ENCODE results near the gene BOC.

- no peak for TF ChIP-seq CTCF (IDR thresholded peaks at IDR 0.05; ENCODE audit: control extremely low read depth in 1 of 3, insufficient read depth in 1 of 3, low read depth in 1 of 3, low read length in 3 of 3)
- TF ChIP-seq BRCA1 (IDR thresholded peaks at IDR 0.05; ENCODE audit: low read depth, low read length): no peak
- no peak for TF ChIP-seq MAX (IDR thresholded peaks at IDR 0.05)
- no peak for TF ChIP-seq RNF2 (IDR thresholded peaks at IDR 0.05; ENCODE audit: borderline replicate concordance, low read depth, low read length, missing control alignments, poor library complexity, severe bottlenecking)
- no peak for TF ChIP-seq ATF2 (IDR thresholded peaks at IDR 0.05; ENCODE audit: low read length)
- no peak for TF ChIP-seq POU5F1 (IDR thresholded peaks at IDR 0.05; ENCODE audit: low read depth, low read length)
- TF ChIP-seq CEBPB (IDR thresholded peaks at IDR 0.05; ENCODE audit: low read depth, low read length): no peak
- TF ChIP-seq TEAD4 (IDR thresholded peaks at IDR 0.05; ENCODE audit: low read depth, low read length): no peak
- TF ChIP-seq RFX5 (IDR thresholded peaks at IDR 0.05; ENCODE audit: borderline replicate concordance, low read depth, low read length): no peak
- TF ChIP-seq EZH2 (IDR thresholded peaks at IDR 0.05; ENCODE audit: low read depth, low read length, severe bottlenecking): no peak
- no peak for TF ChIP-seq EGR1 (IDR thresholded peaks at IDR 0.05; ENCODE audit: borderline replicate concordance, low read depth, low read length)
Measured at GRCh38 chr3:113275583-113275928, 64.2 kb downstream of the BOC start.
